ENCODE results near the gene BMPR2.

Gene BMPR2

DNA sequence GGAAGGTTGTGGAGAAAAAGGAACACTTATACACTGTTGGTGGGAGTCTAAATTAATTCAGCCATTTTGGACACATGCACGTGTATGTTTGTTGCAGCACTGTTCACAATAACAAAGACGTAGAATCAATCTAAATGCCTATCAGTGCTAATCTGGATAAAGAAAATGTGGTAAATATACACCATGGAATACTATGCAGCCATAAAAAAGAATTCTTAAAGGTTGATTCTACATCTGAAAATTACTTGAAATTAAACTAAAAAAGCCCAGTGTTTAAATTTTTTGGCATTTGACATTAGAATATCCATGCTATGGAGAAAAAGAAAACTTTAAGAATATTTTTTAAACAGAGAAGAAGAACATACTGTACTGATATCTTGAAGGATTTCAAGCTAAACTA is 84.0 kb downstream of the BMPR2 start:
- Mint-ChIP-seq H3K36me3 (ENCODE audit: low read depth) (peaks cover 45% of the 10 kb centered on the region), H3K4me1 (peaks cover 6% of the 10 kb centered on the region), H3K27me3 (ENCODE audit: low read depth, poor library complexity) (no peaks in the 10 kb centered on the region), H3K27ac (no peak overlapping the region), H3K9me3 (peaks cover 10% of the 10 kb centered on the region), H3K4me3 (no peak overlapping the region)
- no peak for DNase-seq
- TF ChIP-seq, protein P1, sequence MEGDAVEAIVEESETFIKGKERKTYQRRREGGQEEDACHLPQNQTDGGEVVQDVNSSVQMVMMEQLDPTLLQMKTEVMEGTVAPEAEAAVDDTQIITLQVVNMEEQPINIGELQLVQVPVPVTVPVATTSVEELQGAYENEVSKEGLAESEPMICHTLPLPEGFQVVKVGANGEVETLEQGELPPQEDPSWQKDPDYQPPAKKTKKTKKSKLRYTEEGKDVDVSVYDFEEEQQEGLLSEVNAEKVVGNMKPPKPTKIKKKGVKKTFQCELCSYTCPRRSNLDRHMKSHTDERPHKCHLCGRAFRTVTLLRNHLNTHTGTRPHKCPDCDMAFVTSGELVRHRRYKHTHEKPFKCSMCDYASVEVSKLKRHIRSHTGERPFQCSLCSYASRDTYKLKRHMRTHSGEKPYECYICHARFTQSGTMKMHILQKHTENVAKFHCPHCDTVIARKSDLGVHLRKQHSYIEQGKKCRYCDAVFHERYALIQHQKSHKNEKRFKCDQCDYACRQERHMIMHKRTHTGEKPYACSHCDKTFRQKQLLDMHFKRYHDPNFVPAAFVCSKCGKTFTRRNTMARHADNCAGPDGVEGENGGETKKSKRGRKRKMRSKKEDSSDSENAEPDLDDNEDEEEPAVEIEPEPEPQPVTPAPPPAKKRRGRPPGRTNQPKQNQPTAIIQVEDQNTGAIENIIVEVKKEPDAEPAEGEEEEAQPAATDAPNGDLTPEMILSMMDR (IDR thresholded peaks at IDR 0.05), result no peak

DNA sequence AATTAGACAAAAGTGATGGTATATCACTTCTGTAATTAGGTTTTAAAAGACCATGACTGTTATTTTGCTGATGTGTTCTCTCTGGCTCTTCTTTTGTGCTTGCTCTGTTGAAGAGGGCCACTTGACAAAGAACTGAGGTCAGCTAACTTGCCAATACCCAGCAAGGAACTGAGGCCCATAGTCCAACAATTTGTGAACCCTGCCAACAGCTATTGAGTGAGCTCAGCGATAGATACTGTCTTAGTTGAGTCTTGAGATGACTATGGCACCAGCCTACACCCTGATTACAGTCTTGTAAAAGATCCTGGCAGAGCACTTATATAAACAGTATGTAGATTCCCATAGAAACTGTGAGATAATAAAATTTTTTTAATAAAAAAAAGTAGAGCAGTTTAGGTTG is 103.0 kb downstream of the BMPR2 start:
- no peak overlapping the region for H3K27ac Mint-ChIP-seq
- TF ChIP-seq, protein P1 (IDR thresholded peaks at IDR 0.05), result no peak
- no peak for DNase-seq
- peaks cover 74% of the 10 kb centered on the region for H3K36me3 Mint-ChIP-seq (ENCODE audit: low read depth)
- no peaks in the 10 kb centered on the region for H3K4me1 Mint-ChIP-seq
- peaks cover 8% of the 10 kb centered on the region for H3K9me3 Mint-ChIP-seq
- no peak overlapping the region for H3K4me3 Mint-ChIP-seq
- H3K27me3 Mint-ChIP-seq (ENCODE audit: low read depth, poor library complexity), result no peaks in the 10 kb centered on the region

DNA sequence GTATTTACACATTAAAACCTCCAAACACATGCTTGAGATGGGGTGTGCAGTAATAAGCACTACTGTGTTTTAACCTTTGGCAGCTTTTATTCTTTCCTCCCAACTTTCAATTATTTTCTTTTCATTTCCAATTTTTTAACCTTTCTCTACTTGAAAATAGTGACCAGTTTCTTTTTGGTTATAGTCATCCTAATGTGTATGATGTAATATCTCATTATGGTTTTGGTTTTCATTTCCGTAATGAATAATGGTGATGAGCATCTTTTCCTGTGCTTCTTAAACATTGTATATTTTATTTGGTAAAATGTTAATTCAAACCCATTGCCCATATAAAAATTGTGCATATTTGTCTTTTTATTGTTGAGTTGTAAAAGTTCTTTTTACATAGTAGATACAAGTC is 103.5 kb downstream of the BMPR2 start:
- DNase-seq, result no peak
- no peaks in the 10 kb centered on the region for H3K4me1 Mint-ChIP-seq
- H3K36me3 Mint-ChIP-seq (ENCODE audit: low read depth), result peaks cover 73% of the 10 kb centered on the region
- peaks cover 8% of the 10 kb centered on the region for H3K9me3 Mint-ChIP-seq
- no peaks in the 10 kb centered on the region for H3K27me3 Mint-ChIP-seq (ENCODE audit: low read depth, poor library complexity)
- TF ChIP-seq, protein P1 (IDR thresholded peaks at IDR 0.05), result no peak
- H3K4me3 Mint-ChIP-seq, result no peak overlapping the region
- H3K27ac Mint-ChIP-seq, result no peak overlapping the region

DNA sequence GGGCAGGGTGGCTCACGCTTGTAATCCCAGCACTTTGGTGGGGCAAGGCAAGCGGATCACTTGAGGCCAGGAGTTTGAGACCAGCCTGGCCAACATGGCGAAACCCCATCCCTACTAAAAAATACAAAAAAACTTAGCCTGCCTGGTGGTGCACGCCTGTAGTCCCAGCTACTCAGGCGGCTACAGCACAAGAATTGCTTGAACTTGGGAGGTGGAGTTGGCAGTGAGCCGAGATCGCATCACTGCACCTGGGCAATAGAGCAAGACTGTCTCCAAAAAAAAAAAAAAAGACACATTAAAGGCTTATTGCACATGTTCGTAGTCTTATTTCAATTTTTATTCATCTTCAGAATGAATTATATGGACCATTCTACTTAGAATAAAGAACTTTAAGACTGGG is 110.2 kb downstream of the BMPR2 start:
- DNase-seq, result no peak
- H3K27me3 Mint-ChIP-seq (ENCODE audit: low read depth, poor library complexity), result no peaks in the 10 kb centered on the region
- H3K4me3 Mint-ChIP-seq, result no peak overlapping the region
- TF ChIP-seq, protein P1 (IDR thresholded peaks at IDR 0.05), result no peak
- H3K27ac Mint-ChIP-seq, result no peak overlapping the region
- H3K9me3 Mint-ChIP-seq, result peaks cover 5% of the 10 kb centered on the region
- peaks cover 6% of the 10 kb centered on the region for H3K4me1 Mint-ChIP-seq
- H3K36me3 Mint-ChIP-seq (ENCODE audit: low read depth), result peaks cover 32% of the 10 kb centered on the region

DNA sequence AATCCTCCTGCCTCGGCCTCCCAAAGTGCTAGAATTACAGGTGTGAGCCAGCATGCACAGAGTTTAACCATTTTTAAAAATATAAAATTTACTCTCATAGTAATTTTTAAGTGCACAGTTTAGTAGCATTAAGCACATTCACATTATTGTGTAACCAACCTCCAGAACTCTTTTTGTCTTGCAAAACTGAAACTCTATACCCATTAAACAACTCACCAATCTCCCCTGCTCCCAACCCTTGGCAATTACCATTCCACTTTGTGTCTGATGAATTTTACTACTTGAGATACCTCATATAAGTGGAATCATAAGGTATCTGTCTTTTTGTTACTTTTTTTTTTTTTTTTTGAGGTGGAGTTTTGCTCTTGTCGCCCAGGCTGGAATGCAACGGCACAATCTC is 112.5 kb downstream of the BMPR2 start:
- H3K4me3 Mint-ChIP-seq, result no peak overlapping the region
- TF ChIP-seq, protein P1 (IDR thresholded peaks at IDR 0.05), result no peak

DNA sequence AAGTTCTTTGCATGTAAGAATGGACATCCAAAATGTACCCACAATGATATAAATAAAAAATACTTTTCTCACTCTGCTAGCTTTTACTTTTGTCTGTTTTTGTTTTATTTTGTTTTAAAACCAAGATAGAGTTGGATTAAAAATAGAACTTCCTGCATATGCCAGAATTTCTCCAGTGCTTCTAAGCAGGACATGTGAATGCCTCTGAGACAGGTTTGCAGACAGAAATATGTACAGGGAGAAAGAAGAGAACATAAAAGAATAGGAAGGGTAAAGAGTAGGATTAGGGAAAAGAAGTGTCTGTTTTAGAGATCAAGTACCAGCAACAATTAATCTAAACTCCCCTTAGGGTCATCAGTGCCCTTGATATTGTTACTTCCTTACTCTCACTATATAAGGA is 114.4 kb downstream of the BMPR2 start:
- peak overlapping the region; percentile 44 for H3K27ac Mint-ChIP-seq
- H3K27me3 Mint-ChIP-seq (ENCODE audit: low read depth, poor library complexity), result no peaks in the 10 kb centered on the region
- no peak overlapping the region for H3K4me3 Mint-ChIP-seq
- peaks cover 26% of the 10 kb centered on the region for H3K4me1 Mint-ChIP-seq
- TF ChIP-seq, protein P1 (IDR thresholded peaks at IDR 0.05), result no peak
- H3K9me3 Mint-ChIP-seq, result no peaks in the 10 kb centered on the region
- peaks cover 19% of the 10 kb centered on the region for H3K36me3 Mint-ChIP-seq (ENCODE audit: low read depth)
- DNase-seq, result no peak

More for the DNA sequence above, 112.5 kb downstream of the BMPR2 start:
- Mint-ChIP-seq H3K4me1 (peaks cover 9% of the 10 kb centered on the region), H3K27me3 (ENCODE audit: low read depth, poor library complexity) (no peaks in the 10 kb centered on the region), H3K27ac (no peak overlapping the region), H3K36me3 (ENCODE audit: low read depth) (peaks cover 15% of the 10 kb centered on the region), H3K9me3 (no peaks in the 10 kb centered on the region)
- no peak for DNase-seq
